Panc1 (cell line): Measurements from ENCODE around the gene NEMF. TPM values are rescaled to one million over a fixed set of nuclear protein-coding genes. Genes with fewer than 3 reads are reported as not detected.
A peak's percentile ranks its signal among the peaks of the same experiment; 100 is the strongest.

Source experiments
- ATAC-seq: fragments of 200-7000 bp; cut with Tn5 transposase; 2 replicates; pipeline ENCODE4 v1.9.1; 2020; ENCODE audit warnings: mild to moderate bottlenecking, moderate library complexity
- BruUV-seq: library from RNA; stranded (reverse); fragments of 400-500 nt; replicated peaks from 2 replicates; lab custom pipeline; 2021; lab: Mats Ljungman, UMichigan
- CTCF ChIA-PET: fragments of 300-600 bp; sonication (Branson Sonifier 250); formaldehyde crosslinking; loops from one replicate; lab custom pipeline; 2022; ENCODE audit warnings: antibody characterized with exemption; lab: Charles Lee
- POLR2A ChIA-PET: fragments of 300-600 bp; sonication (Branson Sonifier 250); formaldehyde crosslinking; loops from one replicate; lab custom pipeline; 2022; ENCODE audit warnings: antibody characterized with exemption; lab: Charles Lee
- DNase-seq: peaks from one replicate; pipeline ENCODE4 v3.0.0-alpha.2; 2010; ENCODE audit warnings: low read depth, low spot score
- H3K27ac ChIP-seq: 2 replicates; pipeline ENCODE4 v1.5.1; 2011; ENCODE audit warnings: mild to moderate bottlenecking, low read length, inconsistent platforms
- H3K27me3 ChIP-seq: fragments of 200-500 bp; sonication (Bioruptor generic); 2 replicates; pipeline ENCODE4 v1.6.0; 2014; ENCODE audit warnings: low read length, inconsistent platforms; ENCODE audit not compliant: control insufficient read depth, insufficient read depth
- H3K36me3 ChIP-seq: fragments of 200-500 bp; sonication (Bioruptor generic); 2 replicates; pipeline ENCODE4 v1.5.1; 2014; ENCODE audit warnings: inconsistent platforms, mild to moderate bottlenecking, low read length, moderate library complexity; ENCODE audit not compliant: control insufficient read depth, insufficient read depth
- H3K4me1 ChIP-seq: 2 replicates; pipeline ENCODE4 v1.5.1; 2011; ENCODE audit warnings: inconsistent platforms, mild to moderate bottlenecking, low read length, moderate library complexity; ENCODE audit not compliant: control insufficient read depth, insufficient read depth
- H3K4me3 ChIP-seq, 2 experiments: 2 replicates each; pipeline ENCODE4 v1.5.1; 2011 to 2012; ENCODE audit warnings: low read depth in 2 of 2, low read length in 2 of 2, mild to moderate bottlenecking in 2 of 2, inconsistent platforms in 1 of 2, moderate library complexity in 1 of 2
- H3K9me3 ChIP-seq: fragments of 200-500 bp; sonication (Bioruptor generic); 2 replicates; pipeline ENCODE4 v1.5.1; 2014; ENCODE audit warnings: low read depth, mild to moderate bottlenecking, inconsistent platforms, low read length, moderate library complexity; ENCODE audit not compliant: control insufficient read depth, insufficient read depth
- CTCF ChIP-seq: fragments of 450-650 bp; IDR thresholded peaks from 2 replicates; pipeline ENCODE4 v1.5.1; 2017; ENCODE audit warnings: mild to moderate bottlenecking
- POLR2AphosphoS5 ChIP-seq: IDR thresholded peaks from 2 replicates; pipeline ENCODE4 v1.6.1; 2012; ENCODE audit warnings: mild to moderate bottlenecking, low read depth, low read length, moderate library complexity
- SIN3A ChIP-seq: IDR thresholded peaks from 2 replicates; pipeline ENCODE4 v1.6.1; 2012; ENCODE audit warnings: low read depth, mild to moderate bottlenecking, low read length, moderate library complexity, borderline replicate concordance; ENCODE audit not compliant: insufficient read depth
- TCF7L2 ChIP-seq: IDR thresholded peaks from 2 replicates; pipeline ENCODE4 v1.6.1; 2011; ENCODE audit warnings: mild to moderate bottlenecking, low read depth, low read length, inconsistent platforms
- in situ Hi-C: cut with HindIII; loops from 2 replicates; pipeline ENCODE4 v1.10.0; 2016; ENCODE audit warnings: low sequenced_read_pairs, low pct_unique_long_range_greater_than_20kb
- intact Hi-C: fragments of 100-400 bp; cut with micrococcal nuclease; formaldehyde crosslinking; loops from one replicate; pipeline ENCODE4 v1.10.0; 2022; ENCODE audit not compliant: unreplicated experiment
- total RNA-seq: library from RNA; stranded (reverse); gene quantifications from one replicate; pipeline ENCODE4 v1.2.1, GENCODE V29; 2021; ENCODE audit not compliant: unreplicated experiment
- TF ChIP-seq, protein P1 (sequence below), 2 experiments: IDR thresholded peaks; 2 replicates each; pipeline ENCODE4 v1.6.1; 2011 to 2012; ENCODE audit warnings: low read depth in 2 of 2, control low read depth in 1 of 2, low read length in 1 of 2, mild to moderate bottlenecking in 1 of 2, moderate library complexity in 1 of 2; ENCODE audit not compliant: insufficient read depth in 1 of 2

The NEMF gene
- total RNA-seq, 1 experiment from 2014 or later: 38.3 TPM

DNA sequence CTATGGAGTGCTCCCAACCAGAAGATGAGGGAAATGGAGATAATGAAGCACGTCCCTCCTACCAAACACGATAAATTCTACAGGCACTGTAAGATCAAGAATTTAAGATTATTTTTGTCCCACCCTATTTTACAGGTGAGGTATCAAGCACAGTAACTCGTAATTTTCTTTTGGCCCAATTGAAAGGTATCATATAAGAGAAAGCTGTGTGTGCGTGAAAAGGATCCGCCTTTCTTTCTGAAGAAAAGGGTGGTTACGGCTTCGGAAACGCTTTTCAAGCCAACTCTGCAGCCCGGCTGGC, 85.4 kb downstream of the NEMF start:
- no peak for TF ChIP-seq POLR2AphosphoS5
- TF ChIP-seq TCF7L2: no peak
- no peak for TF ChIP-seq CTCF
- TF ChIP-seq SIN3A: no peak
- TF ChIP-seq, protein P1, sequence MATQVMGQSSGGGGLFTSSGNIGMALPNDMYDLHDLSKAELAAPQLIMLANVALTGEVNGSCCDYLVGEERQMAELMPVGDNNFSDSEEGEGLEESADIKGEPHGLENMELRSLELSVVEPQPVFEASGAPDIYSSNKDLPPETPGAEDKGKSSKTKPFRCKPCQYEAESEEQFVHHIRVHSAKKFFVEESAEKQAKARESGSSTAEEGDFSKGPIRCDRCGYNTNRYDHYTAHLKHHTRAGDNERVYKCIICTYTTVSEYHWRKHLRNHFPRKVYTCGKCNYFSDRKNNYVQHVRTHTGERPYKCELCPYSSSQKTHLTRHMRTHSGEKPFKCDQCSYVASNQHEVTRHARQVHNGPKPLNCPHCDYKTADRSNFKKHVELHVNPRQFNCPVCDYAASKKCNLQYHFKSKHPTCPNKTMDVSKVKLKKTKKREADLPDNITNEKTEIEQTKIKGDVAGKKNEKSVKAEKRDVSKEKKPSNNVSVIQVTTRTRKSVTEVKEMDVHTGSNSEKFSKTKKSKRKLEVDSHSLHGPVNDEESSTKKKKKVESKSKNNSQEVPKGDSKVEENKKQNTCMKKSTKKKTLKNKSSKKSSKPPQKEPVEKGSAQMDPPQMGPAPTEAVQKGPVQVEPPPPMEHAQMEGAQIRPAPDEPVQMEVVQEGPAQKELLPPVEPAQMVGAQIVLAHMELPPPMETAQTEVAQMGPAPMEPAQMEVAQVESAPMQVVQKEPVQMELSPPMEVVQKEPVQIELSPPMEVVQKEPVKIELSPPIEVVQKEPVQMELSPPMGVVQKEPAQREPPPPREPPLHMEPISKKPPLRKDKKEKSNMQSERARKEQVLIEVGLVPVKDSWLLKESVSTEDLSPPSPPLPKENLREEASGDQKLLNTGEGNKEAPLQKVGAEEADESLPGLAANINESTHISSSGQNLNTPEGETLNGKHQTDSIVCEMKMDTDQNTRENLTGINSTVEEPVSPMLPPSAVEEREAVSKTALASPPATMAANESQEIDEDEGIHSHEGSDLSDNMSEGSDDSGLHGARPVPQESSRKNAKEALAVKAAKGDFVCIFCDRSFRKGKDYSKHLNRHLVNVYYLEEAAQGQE (IDR thresholded peaks at IDR 0.05; ENCODE audit: insufficient read depth in 1 of 2, low read depth in 2 of 2, low read length in 1 of 2): no peak
- H3K36me3 ChIP-seq: peaks cover 3% of the 10 kb centered on the region; the same call in 1 of the 2 replicates
- ATAC-seq (no peak), DNase-seq (no peak)
- peak overlapping the region; percentile 91 for H3K27ac ChIP-seq
- no TSS peak for BruUV-seq
- ChIA-PET POLR2A (interaction anchor here (0.6 to 0.7 kb wide), 5 partner anchors 17 to 1117 kb away, joined by 3 to 13 read pairs (median 4); no protein-coding TSS in a partner anchor), CTCF (interaction anchor here (0.7 kb wide), 1 partner anchor 77 kb away, joined by 4 read pairs; no protein-coding TSS in a partner anchor)
- in situ Hi-C loops (no loop called here), intact Hi-C loops (loop anchor here (5.0 kb wide), 2 partner anchors 75 to 135 kb away; partner anchors contain the start of gene KLHDC1)
- no peaks in the 10 kb centered on the region for H3K9me3 ChIP-seq
- H3K4me1 ChIP-seq: peaks cover 22% of the 10 kb centered on the region
- no peaks in the 10 kb centered on the region for H3K27me3 ChIP-seq
- H3K4me3 ChIP-seq: peak overlapping the region; percentile 70 to 84

DNA sequence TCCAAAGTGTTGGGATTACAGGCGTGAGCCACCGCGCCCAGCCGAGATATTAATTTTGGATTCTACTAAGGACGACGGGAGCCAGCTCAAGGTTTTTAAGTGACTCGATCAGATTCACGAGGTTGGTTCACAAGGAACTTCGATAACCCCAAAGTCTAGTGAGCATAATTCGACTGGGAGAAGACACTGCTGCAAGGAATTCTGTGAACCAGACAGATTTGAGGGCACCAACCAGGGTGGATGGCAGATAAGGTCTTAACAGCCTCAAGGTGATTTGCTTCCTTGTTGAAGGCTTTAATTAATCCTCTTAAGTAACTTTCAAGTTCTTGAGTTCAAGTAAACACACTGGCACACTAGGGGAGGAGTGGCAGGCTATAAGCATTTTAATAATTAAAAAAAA, 85.7 kb downstream of the NEMF start:
- no TSS peak for BruUV-seq
- no peak for TF ChIP-seq TCF7L2
- TF ChIP-seq, protein P1 (IDR thresholded peaks at IDR 0.05; ENCODE audit: insufficient read depth in 1 of 2, low read depth in 2 of 2, low read length in 1 of 2): no peak
- TF ChIP-seq SIN3A: no peak
- no peak for TF ChIP-seq POLR2AphosphoS5
- no peak for TF ChIP-seq CTCF
- ATAC-seq (no peak), DNase-seq (no peak)
- Histone ChIP-seq H3K36me3 (peaks cover 3% of the 10 kb centered on the region; the same call in 1 of the 2 replicates), H3K9me3 (no peaks in the 10 kb centered on the region), H3K27me3 (no peaks in the 10 kb centered on the region), H3K4me1 (peaks cover 22% of the 10 kb centered on the region), H3K4me3 (peak overlapping the region; percentile 70 to 84), H3K27ac (peak overlapping the region; percentile 91)
- POLR2A ChIA-PET: interaction anchor here (0.6 to 0.7 kb wide), 6 partner anchors 16 to 1117 kb away, joined by 3 to 13 read pairs (median 4); no protein-coding TSS in a partner anchor
- intact Hi-C loops (loop anchor here (5.0 kb wide), 2 partner anchors 75 to 135 kb away; partner anchors contain the start of gene KLHDC1), in situ Hi-C loops (no loop called here)
- CTCF ChIA-PET: no interaction called here
